Neural progenitor cell (in vitro differentiated cells): ENCODE results near the gene YIPF2.

ENCODE experiments used
- EZH2 ChIP-seq: fragments of 200-600 bp; sonication (generic); IDR thresholded peaks from 2 replicates; pipeline ENCODE4 v1.6.1; 2017; ENCODE audit warnings: antibody characterized with exemption, mild to moderate bottlenecking, moderate library complexity
- EZH2phosphoT487 ChIP-seq: fragments of 200-600 bp; sonication (generic); IDR thresholded peaks from 2 replicates; pipeline ENCODE4 v1.6.1; 2017; ENCODE audit warnings: antibody characterized with exemption
- TF ChIP-seq, protein P1 (sequence below): fragments of 200-600 bp; sonication (generic); IDR thresholded peaks from 2 replicates; pipeline ENCODE4 v1.5.1; 2017; ENCODE audit warnings: antibody characterized with exemption, mild to moderate bottlenecking

DNA sequence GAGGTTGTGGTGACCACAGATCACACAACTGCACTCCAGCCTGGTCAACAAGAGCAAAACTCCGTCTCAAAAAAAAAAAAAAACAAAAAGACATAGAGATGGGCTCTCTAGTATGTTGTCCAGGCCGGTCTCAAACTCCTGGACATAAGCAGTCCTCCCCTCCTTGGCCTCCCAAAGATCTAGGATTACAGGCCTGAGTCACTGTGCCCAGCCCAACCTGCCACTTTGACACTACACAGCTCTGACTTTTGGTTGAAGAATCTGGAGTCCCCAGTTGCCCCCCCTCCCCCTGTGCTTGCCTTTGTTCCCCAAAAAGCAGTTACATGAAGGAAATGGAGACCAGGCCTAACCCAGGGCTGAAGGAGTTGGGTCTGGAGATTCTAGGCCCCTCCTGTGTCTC is 44.2 kb downstream of the YIPF2 start:
- no peak for TF ChIP-seq EZH2
- TF ChIP-seq EZH2phosphoT487: no peak
- TF ChIP-seq, protein P1, sequence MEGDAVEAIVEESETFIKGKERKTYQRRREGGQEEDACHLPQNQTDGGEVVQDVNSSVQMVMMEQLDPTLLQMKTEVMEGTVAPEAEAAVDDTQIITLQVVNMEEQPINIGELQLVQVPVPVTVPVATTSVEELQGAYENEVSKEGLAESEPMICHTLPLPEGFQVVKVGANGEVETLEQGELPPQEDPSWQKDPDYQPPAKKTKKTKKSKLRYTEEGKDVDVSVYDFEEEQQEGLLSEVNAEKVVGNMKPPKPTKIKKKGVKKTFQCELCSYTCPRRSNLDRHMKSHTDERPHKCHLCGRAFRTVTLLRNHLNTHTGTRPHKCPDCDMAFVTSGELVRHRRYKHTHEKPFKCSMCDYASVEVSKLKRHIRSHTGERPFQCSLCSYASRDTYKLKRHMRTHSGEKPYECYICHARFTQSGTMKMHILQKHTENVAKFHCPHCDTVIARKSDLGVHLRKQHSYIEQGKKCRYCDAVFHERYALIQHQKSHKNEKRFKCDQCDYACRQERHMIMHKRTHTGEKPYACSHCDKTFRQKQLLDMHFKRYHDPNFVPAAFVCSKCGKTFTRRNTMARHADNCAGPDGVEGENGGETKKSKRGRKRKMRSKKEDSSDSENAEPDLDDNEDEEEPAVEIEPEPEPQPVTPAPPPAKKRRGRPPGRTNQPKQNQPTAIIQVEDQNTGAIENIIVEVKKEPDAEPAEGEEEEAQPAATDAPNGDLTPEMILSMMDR: no peak
